HepG2 (cell line): ENCODE measurements around the gene LIPT1. TPM values are rescaled to one million over a fixed set of nuclear protein-coding genes. Genes with fewer than 3 reads are reported as not detected.
A peak's percentile ranks its signal among the peaks of the same experiment; 100 is the strongest.

ENCODE experiments used
- AFF4 ChIP-seq: sonication (generic); formaldehyde crosslinking; IDR thresholded peaks from 2 replicates; pipeline ENCODE4 v1.4.0; 2020; ENCODE audit warnings: missing genetic modification reagents
- AGO2 ChIP-seq: fragments of 200-400 bp; formaldehyde crosslinking; optimal IDR thresholded peaks from 2 replicates; pipeline ENCODE3; 2017; ENCODE audit warnings: mild to moderate bottlenecking, low read depth, low read length, moderate library complexity
- ATF3 ChIP-seq: sonication (generic); formaldehyde crosslinking; IDR thresholded peaks from 2 replicates; pipeline ENCODE4 v1.4.0; 2020; ENCODE audit warnings: missing genetic modification reagents
- ATRX ChIP-seq: sonication (generic); formaldehyde crosslinking; IDR thresholded peaks from 2 replicates; pipeline ENCODE4 v1.4.0; 2020; ENCODE audit warnings: missing genetic modification reagents, borderline replicate concordance
- BRD4 ChIP-seq: sonication (generic); formaldehyde crosslinking; IDR thresholded peaks from 2 replicates; pipeline ENCODE4 v1.4.0; 2020; ENCODE audit warnings: missing genetic modification reagents
- EP300 ChIP-seq, 3 experiments: sonication (generic) in 1 of 3; formaldehyde crosslinking in 1 of 3; IDR thresholded peaks; 2 replicates each; pipeline versions ENCODE4 v1.5.1 to v1.6.1; 2011 to 2020; ENCODE audit warnings: low read depth in 2 of 3, low read length in 2 of 3, borderline replicate concordance in 1 of 3, improper control_type of control experiment in 1 of 3, mild to moderate bottlenecking in 1 of 3, missing genetic modification reagents in 1 of 3, moderate library complexity in 1 of 3
- GMEB2 ChIP-seq: IDR thresholded peaks from 2 replicates; pipeline ENCODE4 v1.6.1; 2016; ENCODE audit warnings: missing biosample characterization, missing genetic modification reagents, low read depth
- KMT2A ChIP-seq: sonication (generic); formaldehyde crosslinking; IDR thresholded peaks from 2 replicates; pipeline ENCODE4 v1.4.0; 2020; ENCODE audit warnings: missing genetic modification reagents
- MBD4 ChIP-seq: IDR thresholded peaks from 2 replicates; pipeline ENCODE4 v1.6.1; 2012; ENCODE audit warnings: low read length, inconsistent platforms, borderline replicate concordance
- NFYB ChIP-seq: sonication (generic); formaldehyde crosslinking; IDR thresholded peaks from 2 replicates; pipeline ENCODE4 v1.4.0; 2020; ENCODE audit warnings: missing genetic modification reagents
- RAD51 ChIP-seq: fragments of 450-650 bp; IDR thresholded peaks from 2 replicates; pipeline ENCODE4 v1.6.1; 2016; ENCODE audit warnings: borderline replicate concordance
- SIX4 ChIP-seq: sonication (generic); formaldehyde crosslinking; IDR thresholded peaks from 2 replicates; pipeline ENCODE4 v1.4.0; 2020; ENCODE audit warnings: missing genetic modification reagents
- THAP11 ChIP-seq: IDR thresholded peaks from 2 replicates; pipeline ENCODE4 v1.6.1; 2016; ENCODE audit warnings: missing biosample characterization, missing genetic modification reagents
- UBTF ChIP-seq: sonication (generic); formaldehyde crosslinking; IDR thresholded peaks from 2 replicates; pipeline ENCODE4 v1.4.0; 2020; ENCODE audit warnings: mild to moderate bottlenecking, missing genetic modification reagents
- ZBTB3 ChIP-seq: sonication (generic); formaldehyde crosslinking; IDR thresholded peaks from 2 replicates; pipeline ENCODE4 v1.4.0; 2020; ENCODE audit warnings: low read depth, mild to moderate bottlenecking, moderate library complexity, missing genetic modification reagents, borderline replicate concordance
- ZFAT ChIP-seq: sonication (generic); formaldehyde crosslinking; conservative IDR thresholded peaks from 2 replicates; pipeline ENCODE4 v1.8.1; 2023; ENCODE audit warnings: missing genetic modification reagents, inconsistent platforms
- ZNF143 ChIP-seq: sonication (generic); formaldehyde crosslinking; IDR thresholded peaks from 2 replicates; pipeline ENCODE4 v1.4.0; 2020; ENCODE audit warnings: missing genetic modification reagents
- ZNF260 ChIP-seq: sonication (generic); formaldehyde crosslinking; IDR thresholded peaks from 2 replicates; pipeline ENCODE4 v1.4.0; 2020; ENCODE audit warnings: missing genetic modification reagents, low read depth, mild to moderate bottlenecking, borderline replicate concordance
- ZNF720 ChIP-seq: sonication (generic); formaldehyde crosslinking; IDR thresholded peaks from 2 replicates; pipeline ENCODE4 v1.4.0; 2020; ENCODE audit warnings: missing genetic modification reagents
- ZNF768 ChIP-seq: sonication (generic); formaldehyde crosslinking; IDR thresholded peaks from 2 replicates; pipeline ENCODE4 v1.4.0; 2020; ENCODE audit warnings: missing genetic modification reagents
- ZZZ3 ChIP-seq: sonication (generic); formaldehyde crosslinking; IDR thresholded peaks from 2 replicates; pipeline ENCODE4 v1.4.0; 2020; ENCODE audit warnings: missing genetic modification reagents, mild to moderate bottlenecking, borderline replicate concordance
- polyA plus RNA-seq, 8 experiments: library from polyadenylated mRNA; depleted of rRNA in 3 of 8; stranded (reverse) in 7 of 8; unstranded in 1 of 8; fragments of >200 nt; fragmentation: Illumina TruSeq in 4 of 8; extraction: Trizol in 4 of 8; gene quantifications; 2 replicates each; pipeline versions ENCODE4 v1.2.1 to v1.2.3, GENCODE V29; 2011 to 2016; ENCODE audit warnings: low read depth in 4 of 8, missing spikeins in 1 of 8, mixed read lengths in 1 of 8; ENCODE audit not compliant: insufficient read depth in 1 of 8
- total RNA-seq, 5 experiments: library from RNA; depleted of rRNA; stranded (reverse); fragments of >200 nt; fragmentation: Illumina TruSeq; extraction: Trizol; gene quantifications; 2 replicates each; pipeline ENCODE4 v1.2.3, GENCODE V29; 2016; ENCODE audit warnings: low read depth in 1 of 5
- TF ChIP-seq, protein P1 (sequence below): sonication (generic); formaldehyde crosslinking; IDR thresholded peaks from 2 replicates; pipeline ENCODE4 v1.9.0; 2022; ENCODE audit warnings: low read depth, missing genetic modification reagents

Gene LIPT1
- total and polyA plus RNA-seq, 2 of the 13 experiments (the other 11 are each of a cell fraction or from before 2014, with no cell fraction given) = 8.0 to 9.6 TPM

DNA sequence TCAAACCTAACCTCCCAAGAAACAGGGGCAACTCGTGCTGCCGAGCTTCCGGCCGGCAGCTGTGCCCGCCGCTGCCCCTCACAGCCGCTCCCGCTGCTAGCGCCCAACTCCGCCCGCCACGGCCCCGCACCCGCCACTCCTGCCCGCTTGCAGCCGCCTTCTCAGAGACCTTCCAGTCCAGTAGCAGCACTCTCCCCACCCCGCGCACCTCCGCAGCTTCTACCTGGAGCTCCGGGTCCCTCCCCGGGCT lies 14.0 kb upstream of the LIPT1 start (continued):
- TF ChIP-seq AFF4 (CRISPR knock-in tag) (no peak), ZNF143 (CRISPR knock-in tag) (no peak), KMT2A (peak; percentile 86; the same call in 1 of the 2 replicates), ZBTB3 (CRISPR knock-in tag) (no peak), ATF3 (CRISPR knock-in tag) (no peak; the same call in 1 of the 2 replicates), AGO2 (peak; percentile 34), BRD4 (CRISPR knock-in tag) (no peak; the same call in 1 of the 2 replicates), EP300 (IDR thresholded peaks at IDR 0.05; ENCODE audit: low read depth in 2 of 2, low read length in 2 of 2) (no peak), EP300 (CRISPR knock-in tag; IDR thresholded peaks at IDR 0.05; ENCODE audit: borderline replicate concordance) (no peak), NFYB (CRISPR knock-in tag) (no peak), ZNF260 (CRISPR knock-in tag) (no peak), ZZZ3 (CRISPR knock-in tag) (no peak), GMEB2 (CRISPR knock-in tag) (no peak), MBD4 (no peak), RAD51 (no peak), ZNF720 (no peak), SIX4 (CRISPR knock-in tag) (no peak), ATRX (CRISPR knock-in tag) (no peak), THAP11 (CRISPR knock-in tag) (no peak), ZFAT (no peak), ZNF768 (CRISPR knock-in tag) (0 out of 2 replicates have a peak, but pooled peaks have one; percentile 14), UBTF (CRISPR knock-in tag) (peak; percentile 99)
- TF ChIP-seq, protein P1, sequence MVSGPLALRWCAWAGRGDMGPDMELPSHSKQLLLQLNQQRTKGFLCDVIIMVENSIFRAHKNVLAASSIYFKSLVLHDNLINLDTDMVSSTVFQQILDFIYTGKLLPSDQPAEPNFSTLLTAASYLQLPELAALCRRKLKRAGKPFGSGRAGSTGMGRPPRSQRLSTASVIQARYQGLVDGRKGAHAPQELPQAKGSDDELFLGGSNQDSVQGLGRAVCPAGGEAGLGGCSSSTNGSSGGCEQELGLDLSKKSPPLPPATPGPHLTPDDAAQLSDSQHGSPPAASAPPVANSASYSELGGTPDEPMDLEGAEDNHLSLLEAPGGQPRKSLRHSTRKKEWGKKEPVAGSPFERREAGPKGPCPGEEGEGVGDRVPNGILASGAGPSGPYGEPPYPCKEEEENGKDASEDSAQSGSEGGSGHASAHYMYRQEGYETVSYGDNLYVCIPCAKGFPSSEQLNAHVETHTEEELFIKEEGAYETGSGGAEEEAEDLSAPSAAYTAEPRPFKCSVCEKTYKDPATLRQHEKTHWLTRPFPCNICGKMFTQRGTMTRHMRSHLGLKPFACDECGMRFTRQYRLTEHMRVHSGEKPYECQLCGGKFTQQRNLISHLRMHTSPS (CRISPR knock-in tag) = no peak; the same call in 1 of the 2 replicates
